Medulla oblongata (tissue), 1 donor: ENCODE data around the gene AMZ2.
"Not testable (repeated sequence)": the region's sequence is repeated elsewhere in the genome, so short reads cannot be mapped to it uniquely, and the experiment has no call there.

Source experiments
- DNase-seq: peaks from one replicate; pipeline ENCODE4 v3.0.0-alpha.2; 2015; ENCODE audit errors: extremely low spot score

AMZ2 gene

GRCh38 chr17:68247445-68248198 is at the start of gene AMZ2:
AMZ2 (plus strand) TSS chr17:68248043; CDS start chr17:68250188, 2,145 bp downstream.
- peak; percentile 96 for DNase-seq

GRCh38 chr17:68198931-68199836 is 48.7 kb upstream of the AMZ2 start:
- no peak for DNase-seq

DNA sequence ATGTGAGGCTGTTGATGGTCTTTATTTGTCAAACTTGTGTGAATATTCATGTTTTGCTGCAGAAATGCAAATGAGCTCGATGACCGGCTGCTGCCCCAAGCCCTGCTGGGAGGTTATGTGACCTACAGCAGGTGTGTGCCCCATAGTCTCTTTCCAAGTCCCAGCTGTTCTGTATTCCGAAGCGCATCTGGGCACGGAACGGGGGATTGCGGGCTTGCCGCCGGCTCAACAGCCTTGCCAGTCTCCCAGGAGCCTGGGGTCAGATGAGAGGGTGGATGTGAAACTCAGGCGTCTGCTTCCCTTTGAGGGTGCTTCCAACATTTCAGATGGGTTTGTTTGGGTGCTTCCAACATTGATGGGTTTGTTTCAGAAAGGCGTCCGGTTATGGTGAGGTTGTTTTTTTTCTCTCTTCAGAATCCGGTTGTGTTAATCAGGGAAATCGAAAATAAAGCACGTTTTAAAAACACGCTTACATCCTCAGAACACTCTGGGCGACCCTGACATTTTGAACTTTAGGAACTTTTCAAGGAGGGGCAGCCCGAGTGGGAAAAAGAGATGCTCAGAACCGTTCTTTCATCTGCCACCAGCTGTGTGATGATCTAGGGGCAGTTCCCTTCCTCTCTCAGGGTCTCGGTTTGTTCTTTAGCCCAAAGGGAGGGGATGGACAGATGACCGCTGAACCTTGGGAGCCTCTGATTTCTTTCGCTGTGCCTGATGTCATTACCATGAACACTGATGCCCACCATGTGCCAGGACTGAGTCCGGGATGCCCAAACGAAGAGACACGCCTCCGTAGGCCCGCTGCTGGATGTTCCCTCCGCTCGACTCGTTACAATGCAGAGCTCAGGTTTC is 47.8 kb upstream of the AMZ2 start:
- peak; percentile 28 for DNase-seq

DNA sequence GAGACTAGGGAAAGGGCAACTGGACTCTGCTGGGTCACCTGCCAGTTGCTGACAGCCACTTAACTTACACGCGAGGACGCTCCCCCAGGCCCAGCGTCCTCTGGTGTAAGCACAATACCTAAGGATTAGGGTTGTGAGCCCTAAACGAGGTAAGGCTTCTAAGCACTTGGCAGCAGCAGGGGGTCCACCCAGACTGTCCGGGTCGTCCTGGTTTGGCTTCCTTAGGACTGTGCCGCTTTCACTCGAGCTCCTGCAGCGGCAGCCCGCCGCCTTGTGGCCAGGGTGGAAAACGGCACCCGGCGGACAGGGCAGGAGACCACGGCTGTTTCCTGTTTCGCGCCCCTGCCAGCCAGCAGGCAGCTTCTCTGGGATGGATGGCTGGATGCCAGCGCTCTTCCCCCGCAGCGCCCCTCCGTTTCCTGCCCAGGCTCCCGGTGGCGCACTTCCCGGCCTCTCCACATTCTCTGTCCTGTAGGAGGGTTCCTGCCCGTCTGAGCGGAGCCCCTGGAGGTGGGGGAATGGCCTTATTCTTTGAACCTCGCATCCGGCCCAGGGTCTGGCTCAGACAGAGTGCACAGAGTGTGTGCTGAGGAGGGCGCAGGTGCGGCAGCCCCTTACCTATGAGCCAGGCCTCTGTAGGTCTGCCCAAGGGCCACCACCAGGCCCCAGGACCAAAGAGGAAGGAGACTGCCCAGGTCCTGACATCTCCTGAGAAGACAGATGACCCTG is 47.0 kb upstream of the AMZ2 start:
- DNase-seq: peak; percentile 83

DNA sequence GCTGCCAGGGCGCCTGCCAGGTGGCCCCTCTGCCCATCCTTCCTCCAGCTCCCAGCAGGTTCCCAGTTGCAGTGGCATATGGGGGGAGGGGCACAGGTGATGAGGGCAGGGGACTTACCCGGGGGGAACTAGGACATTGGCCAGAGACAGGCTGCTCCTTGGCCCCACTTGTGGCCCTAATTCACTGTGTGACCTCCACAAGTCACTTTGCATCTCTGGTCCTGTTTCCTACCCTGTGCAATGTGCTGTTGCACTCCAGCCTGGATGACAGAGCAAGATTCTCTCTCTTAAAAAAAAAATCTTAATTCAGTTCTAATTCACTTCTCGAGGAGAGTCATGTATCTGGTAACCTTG is 46.4 kb upstream of the AMZ2 start:
- not testable (repeated sequence) for DNase-seq

- not testable (repeated sequence) for DNase-seq
These were observed 45.5 kb upstream of the AMZ2 start for GRCh38 chr17:68202321-68202720.

- DNase-seq: no peak
These were observed 43.1 kb upstream of the AMZ2 start for GRCh38 chr17:68204736-68205135.

DNA sequence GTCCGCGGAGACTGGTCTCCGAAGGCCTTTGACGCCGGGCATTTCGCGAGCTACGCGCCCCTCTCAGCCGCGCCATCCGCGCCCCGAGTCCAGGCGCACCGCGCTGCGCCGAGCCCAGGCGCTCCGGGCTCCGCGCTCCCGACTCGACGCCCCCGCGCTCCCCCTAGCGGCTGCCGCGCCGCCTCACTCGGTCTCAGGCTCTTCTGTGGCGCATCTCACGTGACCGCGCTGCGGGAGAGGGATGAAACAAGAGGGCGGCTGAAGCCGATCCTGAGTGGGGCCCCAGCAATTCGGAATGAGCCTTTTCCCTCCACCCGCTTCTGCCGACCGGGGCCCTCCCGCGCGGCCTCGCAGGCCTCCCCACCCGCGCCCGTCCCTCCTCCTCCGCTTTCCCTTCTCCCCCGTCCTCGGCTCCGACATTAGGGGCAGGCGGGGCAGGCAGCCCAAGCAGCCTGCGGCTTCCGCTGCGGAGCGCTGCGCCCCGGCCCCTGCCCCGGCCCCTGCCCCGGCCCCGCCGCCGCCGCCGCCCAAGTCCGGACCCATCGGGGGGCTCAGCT is 42.5 kb upstream of the AMZ2 start:
- DNase-seq: peak; percentile 98

DNA sequence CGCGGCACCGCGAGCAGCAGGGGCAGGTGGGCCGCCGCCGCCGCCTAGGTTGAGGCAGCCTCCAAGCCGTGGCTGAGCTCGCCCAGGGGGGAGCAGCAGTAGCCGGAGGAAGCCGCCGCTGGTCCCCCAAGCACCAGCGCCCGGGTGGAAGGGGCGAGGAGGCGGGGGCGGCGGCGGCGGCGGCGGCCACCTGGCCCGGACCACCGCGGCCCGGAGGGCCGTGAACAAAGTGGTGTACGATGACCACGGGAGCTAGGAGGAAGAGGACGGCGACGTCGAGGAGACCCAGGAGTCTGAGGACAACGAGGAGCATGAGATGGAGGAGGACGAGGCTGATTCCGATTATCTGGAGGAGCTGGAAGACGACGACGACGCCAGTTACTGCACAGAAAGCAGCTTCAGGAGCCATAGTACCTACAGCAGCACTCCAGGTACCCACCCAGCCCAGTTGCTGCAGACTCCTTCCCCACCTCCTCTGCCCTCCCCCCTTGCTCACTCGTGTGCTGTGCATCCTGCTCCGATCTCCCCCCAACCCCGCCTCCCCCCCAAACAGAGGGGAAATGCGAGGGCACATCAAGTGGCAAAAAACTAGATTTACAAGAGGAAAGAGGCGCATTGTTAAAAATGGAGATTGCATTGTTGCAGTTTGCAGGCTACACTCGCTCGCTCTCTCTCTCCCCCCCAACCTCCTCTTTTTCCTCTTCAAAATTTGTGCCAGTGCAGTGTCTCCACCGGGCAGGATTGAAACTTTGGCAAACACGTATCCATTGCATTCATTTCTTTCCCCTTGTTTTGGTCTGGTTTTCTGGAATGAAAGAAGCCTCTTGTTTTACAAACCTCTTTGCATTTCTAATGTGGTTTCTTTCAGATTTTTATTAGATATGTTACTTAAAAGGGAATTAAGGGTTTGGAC is 41.8 kb upstream of the AMZ2 start:
- peak; percentile 50 for DNase-seq

- DNase-seq: no peak
These were observed 40.1 kb upstream of the AMZ2 start for GRCh38 chr17:68207651-68208253.

DNA sequence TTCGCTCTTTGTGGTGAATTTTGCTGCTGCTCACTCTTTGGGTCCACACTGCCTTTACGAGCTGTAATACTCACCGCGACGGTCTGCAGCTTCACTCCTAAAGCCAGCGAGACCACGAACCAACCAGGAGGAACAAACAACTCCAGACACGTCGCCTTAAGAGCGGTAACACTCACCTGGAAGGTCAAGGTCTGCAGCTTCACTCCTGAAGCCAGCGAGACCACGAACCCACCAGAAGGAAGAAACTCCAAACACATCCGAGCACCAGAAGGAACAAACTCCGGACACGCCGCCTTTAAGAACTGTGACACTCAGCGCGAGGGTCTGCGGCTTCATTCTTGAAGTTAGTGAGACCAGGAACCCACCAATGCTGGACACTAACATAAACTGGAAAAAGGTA is 39.2 kb upstream of the AMZ2 start:
- DNase-seq: not testable (repeated sequence)

GRCh38 chr17:68209191-68209900 is 38.5 kb upstream of the AMZ2 start:
- not testable (repeated sequence) for DNase-seq

DNA sequence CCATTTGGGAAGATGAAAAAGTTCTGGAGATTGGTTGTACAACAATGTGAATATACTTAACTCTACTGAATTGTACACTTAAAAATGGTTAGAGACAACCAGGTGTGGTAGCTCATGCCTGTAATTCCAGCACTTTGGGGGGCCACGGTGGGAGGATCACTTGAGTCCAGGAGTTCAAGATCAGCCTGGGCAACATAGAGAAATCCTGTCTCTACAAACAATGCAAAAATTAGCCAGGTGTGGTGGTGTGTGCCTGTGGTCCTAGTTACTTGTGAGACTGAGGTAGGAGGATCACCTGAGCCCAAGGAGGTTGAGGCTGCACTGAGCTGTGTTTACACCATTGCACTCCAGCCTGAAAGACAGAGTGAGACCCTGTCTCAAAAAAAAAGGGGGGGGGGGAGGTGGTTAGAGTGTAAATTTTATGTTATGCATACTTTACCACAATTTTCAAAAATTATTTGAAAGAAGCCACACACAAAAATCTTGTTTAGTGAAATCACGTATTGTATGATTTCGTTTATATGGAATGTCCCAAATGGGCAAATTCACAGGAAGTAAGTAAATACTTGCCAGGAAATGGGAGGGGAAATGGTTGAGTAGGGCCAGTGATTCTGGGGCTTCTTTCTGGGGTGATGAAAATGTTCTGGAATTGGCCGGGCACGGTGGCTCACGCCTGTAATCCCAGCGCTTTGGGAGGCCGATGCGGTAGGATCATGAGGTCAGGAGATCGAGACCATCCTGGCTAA is 37.1 kb upstream of the AMZ2 start:
- no peak for DNase-seq

DNA sequence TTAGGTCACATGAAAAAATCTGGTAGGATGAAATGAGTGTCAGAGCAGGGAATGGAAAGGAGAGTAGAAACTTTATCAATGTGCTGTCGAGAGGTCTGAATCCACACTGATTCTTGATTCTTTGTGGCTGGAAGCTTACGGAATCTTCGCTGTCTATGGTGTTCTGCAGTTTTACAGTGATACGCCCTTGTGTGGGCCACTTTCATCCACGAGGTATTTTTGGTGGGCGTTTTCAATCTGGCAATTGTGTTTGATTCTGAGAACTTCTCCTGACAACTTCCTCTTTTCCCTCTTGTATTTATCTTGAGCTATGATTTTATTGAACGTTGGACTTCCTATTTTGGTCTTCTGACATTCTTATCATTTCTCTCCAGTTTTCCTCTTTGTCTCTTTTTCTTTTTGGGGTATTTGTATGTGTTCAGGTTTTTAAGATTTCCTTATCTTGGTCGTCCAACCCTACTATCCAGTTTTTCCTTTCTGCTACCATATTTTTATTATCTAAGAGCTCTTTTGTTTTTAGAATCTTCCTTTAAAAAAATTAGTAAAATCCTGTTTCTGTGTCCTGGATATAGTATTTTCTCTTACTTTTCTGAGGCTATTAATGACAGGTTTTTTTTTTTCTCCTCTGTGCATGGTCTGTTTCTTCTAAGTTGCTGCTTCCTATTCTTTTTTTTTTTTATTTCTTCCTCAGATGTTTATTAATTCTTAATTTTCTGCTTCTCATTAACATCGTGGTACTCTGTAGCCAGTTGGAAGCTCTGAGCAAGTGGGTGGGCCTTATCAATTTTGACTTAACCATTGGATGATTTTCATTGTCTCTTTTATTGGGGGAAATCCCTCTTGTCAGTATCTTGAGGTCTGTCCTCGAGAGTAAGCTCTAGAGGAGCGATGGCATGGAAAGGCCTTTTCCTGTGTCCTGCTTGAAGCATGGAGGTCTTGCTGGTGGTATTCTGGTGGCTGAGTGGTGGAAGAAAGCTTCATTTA is 34.1 kb upstream of the AMZ2 start:
- DNase-seq: peak; percentile 33

DNA sequence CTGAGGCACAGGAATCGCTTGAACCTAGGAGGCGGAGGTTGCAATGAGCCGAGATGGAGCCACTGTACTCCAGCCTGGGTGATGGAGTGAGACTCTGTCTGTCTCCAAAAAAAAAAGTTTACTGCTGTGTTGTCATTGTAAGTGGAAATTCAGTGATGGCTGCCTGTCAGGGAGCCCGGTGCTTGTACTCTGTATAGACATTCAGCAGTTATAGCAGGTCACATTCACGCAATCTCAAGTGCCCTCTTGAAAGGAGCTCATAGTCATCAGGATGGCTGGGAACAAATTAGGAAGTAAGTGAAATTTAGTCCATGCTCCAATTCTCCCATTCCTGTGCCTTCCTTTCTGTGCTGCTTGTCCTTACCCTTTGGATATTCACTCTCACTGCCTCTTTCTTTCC is 32.4 kb upstream of the AMZ2 start:
- not testable (repeated sequence) for DNase-seq

- not testable (repeated sequence) for DNase-seq
These were observed 28.4 kb upstream of the AMZ2 start for GRCh38 chr17:68219429-68219828.

GRCh38 chr17:68220186-68220585 is 27.7 kb upstream of the AMZ2 start:
- DNase-seq: not testable (repeated sequence)
